ENCODE results near the gene ZAR1L.

Gene ZAR1L

DNA sequence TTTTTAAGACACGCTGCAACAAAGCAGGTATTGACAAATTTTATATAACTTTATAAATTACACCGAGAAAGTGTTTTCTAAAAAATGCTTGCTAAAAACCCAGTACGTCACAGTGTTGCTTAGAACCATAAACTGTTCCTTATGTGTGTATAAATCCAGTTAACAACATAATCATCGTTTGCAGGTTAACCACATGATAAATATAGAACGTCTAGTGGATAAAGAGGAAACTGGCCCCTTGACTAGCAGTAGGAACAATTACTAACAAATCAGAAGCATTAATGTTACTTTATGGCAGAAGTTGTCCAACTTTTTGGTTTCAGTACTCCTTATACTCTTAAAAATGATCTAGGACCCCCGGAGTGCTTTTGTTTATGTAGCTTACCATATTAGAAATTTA lies 1.3 kb upstream of the ZAR1L start:
- H3K79me2 ChIP-seq (ENCODE audit: control insufficient read depth, insufficient read depth, low read length, poor library complexity), result peaks cover 2% of the 10 kb centered on the region
- H3K36me3 ChIP-seq (ENCODE audit: control insufficient read depth in 1 of 2, insufficient read depth in 2 of 2, low read length in 2 of 2), result no peaks in the 10 kb centered on the region
- H2BK12ac ChIP-seq (ENCODE audit: low read length), result no peak overlapping the region
- H4K8ac ChIP-seq (ENCODE audit: low read depth, low read length), result no peak overlapping the region
- H4K12ac ChIP-seq (ENCODE audit: low read depth, low read length), result no peak overlapping the region
- H3K23ac ChIP-seq (ENCODE audit: low read length), result no peak overlapping the region
- DNase-seq, result peak in 1 of 2 donors; percentile 27
- no peaks in the 10 kb centered on the region for H3K27me3 ChIP-seq (ENCODE audit: insufficient read depth, low read length)
- no peak overlapping the region for H2AK5ac ChIP-seq (ENCODE audit: low read length)
- H3K4me3 ChIP-seq (ENCODE audit: low read depth, low read length), result no peak overlapping the region
- no peak overlapping the region for H3K9ac ChIP-seq (ENCODE audit: low read length)
- no peak overlapping the region for H3K14ac ChIP-seq (ENCODE audit: low read length)
- H3K4me1 ChIP-seq (ENCODE audit: control insufficient read depth in 1 of 2, insufficient read depth in 2 of 2, low read length in 2 of 2), result peaks cover 0 to 4% of the 10 kb centered on the region in 2 experiments
- H3K79me1 ChIP-seq (ENCODE audit: low read length), result peaks cover 7% of the 10 kb centered on the region
- H2AFZ ChIP-seq (ENCODE audit: insufficient read depth, low read length, poor library complexity), result no peak overlapping the region
- H3K9me3 ChIP-seq (ENCODE audit: insufficient read depth, low read depth, low read length), result no peaks in the 10 kb centered on the region
- no peak overlapping the region for H3K27ac ChIP-seq (ENCODE audit: low read depth, low read length)
- no CpG with 5 or more reads among the region's 6 CpGs for WGBS (ENCODE audit: extremely low coverage, insufficient coverage, insufficient read length)
- H4K91ac ChIP-seq (ENCODE audit: low read depth, low read length), result no peak overlapping the region
- no peak overlapping the region for H3K18ac ChIP-seq (ENCODE audit: low read length)
- H3K4ac ChIP-seq (ENCODE audit: low read depth, low read length), result no peak overlapping the region
- no peak overlapping the region for H2BK5ac ChIP-seq (ENCODE audit: low read depth, low read length, poor library complexity)
- H2BK120ac ChIP-seq (ENCODE audit: insufficient read depth, low read length, poor library complexity), result no peak overlapping the region
- H3K4me2 ChIP-seq (ENCODE audit: low read length), result peak overlapping the region; percentile 82

DNA sequence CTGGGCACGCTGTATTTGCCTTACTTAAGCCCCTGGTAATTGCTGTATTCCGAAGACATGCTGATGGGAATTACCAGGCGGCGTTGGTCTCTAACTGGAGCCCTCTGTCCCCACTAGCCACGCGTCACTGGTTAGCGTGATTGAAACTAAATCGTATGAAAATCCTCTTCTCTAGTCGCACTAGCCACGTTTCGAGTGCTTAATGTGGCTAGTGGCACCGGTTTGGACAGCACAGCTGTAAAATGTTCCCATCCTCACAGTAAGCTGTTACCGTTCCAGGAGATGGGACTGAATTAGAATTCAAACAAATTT lies 821 bp upstream of the ZAR1L start:
- no peak for DNase-seq
- Histone ChIP-seq H3K27ac (ENCODE audit: low read depth, low read length) (peak overlapping the region; percentile 81), H3K4me2 (ENCODE audit: low read length) (peak overlapping the region; percentile 82), H2AFZ (ENCODE audit: insufficient read depth, low read length, poor library complexity) (peak overlapping the region; percentile 76), H2BK120ac (ENCODE audit: insufficient read depth, low read length, poor library complexity) (peak overlapping the region; percentile 13), H3K9me3 (ENCODE audit: insufficient read depth, low read depth, low read length) (no peaks in the 10 kb centered on the region), H3K36me3 (ENCODE audit: control insufficient read depth in 1 of 2, insufficient read depth in 2 of 2, low read length in 2 of 2) (no peaks in the 10 kb centered on the region), H3K9ac (ENCODE audit: low read length) (peak overlapping the region; percentile 85), H3K4me3 (ENCODE audit: low read depth, low read length) (peak overlapping the region; percentile 91), H4K91ac (ENCODE audit: low read depth, low read length) (no peak overlapping the region), H3K79me2 (ENCODE audit: control insufficient read depth, insufficient read depth, low read length, poor library complexity) (peaks cover 2% of the 10 kb centered on the region), H3K4ac (ENCODE audit: low read depth, low read length) (no peak overlapping the region), H4K8ac (ENCODE audit: low read depth, low read length) (peak overlapping the region; percentile 13), H2BK5ac (ENCODE audit: low read depth, low read length, poor library complexity) (no peak overlapping the region), H4K12ac (ENCODE audit: low read depth, low read length) (peak overlapping the region; percentile 5), H3K23ac (ENCODE audit: low read length) (no peak overlapping the region), H2BK12ac (ENCODE audit: low read length) (no peak overlapping the region), H3K4me1 (ENCODE audit: control insufficient read depth in 1 of 2, insufficient read depth in 2 of 2, low read length in 2 of 2) (peaks cover 0 to 4% of the 10 kb centered on the region in 2 experiments), H3K14ac (ENCODE audit: low read length) (peak overlapping the region; percentile 62), H3K18ac (ENCODE audit: low read length) (peak overlapping the region; percentile 12), H3K27me3 (ENCODE audit: insufficient read depth, low read length) (no peaks in the 10 kb centered on the region), H2AK5ac (ENCODE audit: low read length) (no peak overlapping the region), H3K79me1 (ENCODE audit: low read length) (peaks cover 7% of the 10 kb centered on the region)
- no CpG with 5 or more reads among the region's 13 CpGs for WGBS (ENCODE audit: extremely low coverage, insufficient coverage, insufficient read length)

DNA sequence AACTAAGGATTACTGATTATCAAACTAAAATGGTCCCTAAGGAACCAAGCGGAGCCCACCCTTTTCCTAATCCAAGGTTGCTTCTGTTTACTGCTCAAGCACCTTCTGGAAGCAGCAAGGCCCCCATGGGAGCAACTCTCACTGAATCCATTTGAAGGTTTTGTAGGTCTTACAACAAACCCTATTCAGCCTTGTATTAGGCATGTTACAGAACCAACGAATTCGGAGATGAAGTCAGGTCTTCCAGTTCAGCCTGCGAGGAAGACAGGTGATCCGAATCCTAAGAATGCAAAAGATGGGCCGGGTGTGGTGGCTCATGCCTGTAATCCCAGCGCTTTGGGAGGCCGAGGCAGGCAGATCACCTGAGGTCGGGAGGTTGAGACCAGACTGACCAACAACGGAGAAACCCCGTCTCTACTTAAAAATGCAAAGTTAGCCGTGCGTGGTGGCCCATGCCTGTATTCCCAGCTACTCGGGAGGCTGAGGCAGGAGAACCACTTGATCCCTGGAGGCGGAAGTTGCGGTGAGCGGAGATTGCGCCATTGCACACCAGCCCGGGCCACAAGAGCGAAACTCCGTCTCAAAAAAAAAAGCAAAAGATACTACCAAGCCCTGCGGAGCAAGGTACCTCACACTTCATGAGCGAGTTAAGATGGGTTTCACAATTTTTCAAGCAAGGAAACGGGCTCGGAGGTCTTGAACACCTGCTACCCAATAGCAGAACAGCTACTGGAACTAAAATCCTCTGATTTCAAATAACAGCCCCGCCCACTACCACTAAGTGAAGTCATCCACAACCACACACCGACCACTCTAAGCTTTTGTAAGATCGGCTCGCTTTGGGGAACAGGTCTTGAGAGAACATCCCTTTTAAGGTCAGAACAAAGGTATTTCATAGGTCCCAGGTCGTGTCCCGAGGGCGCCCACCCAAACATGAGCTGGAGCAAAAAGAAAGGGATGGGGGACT lies 609 bp downstream of the ZAR1L start:
- Histone ChIP-seq H3K4me2 (ENCODE audit: low read length) (peak overlapping the region; percentile 82), H3K4ac (ENCODE audit: low read depth, low read length) (no peak overlapping the region), H4K8ac (ENCODE audit: low read depth, low read length) (peak overlapping the region; percentile 84), H3K79me1 (ENCODE audit: low read length) (peaks cover 7% of the 10 kb centered on the region), H3K27ac (ENCODE audit: low read depth, low read length) (peak overlapping the region; percentile 81), H3K9me3 (ENCODE audit: insufficient read depth, low read depth, low read length) (no peaks in the 10 kb centered on the region), H4K12ac (ENCODE audit: low read depth, low read length) (peak overlapping the region; percentile 61), H2BK12ac (ENCODE audit: low read length) (no peak overlapping the region), H3K27me3 (ENCODE audit: insufficient read depth, low read length) (no peaks in the 10 kb centered on the region), H3K9ac (ENCODE audit: low read length) (peak overlapping the region; percentile 84), H2BK5ac (ENCODE audit: low read depth, low read length, poor library complexity) (peak overlapping the region; percentile 18), H2AFZ (ENCODE audit: insufficient read depth, low read length, poor library complexity) (peak overlapping the region; percentile 56), H3K23ac (ENCODE audit: low read length) (no peak overlapping the region), H3K14ac (ENCODE audit: low read length) (peak overlapping the region; percentile 34), H3K4me3 (ENCODE audit: low read depth, low read length) (peak overlapping the region; percentile 91), H3K79me2 (ENCODE audit: control insufficient read depth, insufficient read depth, low read length, poor library complexity) (peaks cover 2% of the 10 kb centered on the region), H4K91ac (ENCODE audit: low read depth, low read length) (peak overlapping the region; percentile 70), H3K36me3 (ENCODE audit: control insufficient read depth in 1 of 2, insufficient read depth in 2 of 2, low read length in 2 of 2) (no peaks in the 10 kb centered on the region), H3K18ac (ENCODE audit: low read length) (peak overlapping the region; percentile 12), H2AK5ac (ENCODE audit: low read length) (no peak overlapping the region), H3K4me1 (ENCODE audit: control insufficient read depth in 1 of 2, insufficient read depth in 2 of 2, low read length in 2 of 2) (peaks cover 0 to 4% of the 10 kb centered on the region in 2 experiments), H2BK120ac (ENCODE audit: insufficient read depth, low read length, poor library complexity) (peak overlapping the region; percentile 24)
- WGBS (ENCODE audit: extremely low coverage, insufficient coverage, insufficient read length), result no CpG with 5 or more reads among the region's 32 CpGs
- peak; percentile 62 to 70 for DNase-seq

DNA sequence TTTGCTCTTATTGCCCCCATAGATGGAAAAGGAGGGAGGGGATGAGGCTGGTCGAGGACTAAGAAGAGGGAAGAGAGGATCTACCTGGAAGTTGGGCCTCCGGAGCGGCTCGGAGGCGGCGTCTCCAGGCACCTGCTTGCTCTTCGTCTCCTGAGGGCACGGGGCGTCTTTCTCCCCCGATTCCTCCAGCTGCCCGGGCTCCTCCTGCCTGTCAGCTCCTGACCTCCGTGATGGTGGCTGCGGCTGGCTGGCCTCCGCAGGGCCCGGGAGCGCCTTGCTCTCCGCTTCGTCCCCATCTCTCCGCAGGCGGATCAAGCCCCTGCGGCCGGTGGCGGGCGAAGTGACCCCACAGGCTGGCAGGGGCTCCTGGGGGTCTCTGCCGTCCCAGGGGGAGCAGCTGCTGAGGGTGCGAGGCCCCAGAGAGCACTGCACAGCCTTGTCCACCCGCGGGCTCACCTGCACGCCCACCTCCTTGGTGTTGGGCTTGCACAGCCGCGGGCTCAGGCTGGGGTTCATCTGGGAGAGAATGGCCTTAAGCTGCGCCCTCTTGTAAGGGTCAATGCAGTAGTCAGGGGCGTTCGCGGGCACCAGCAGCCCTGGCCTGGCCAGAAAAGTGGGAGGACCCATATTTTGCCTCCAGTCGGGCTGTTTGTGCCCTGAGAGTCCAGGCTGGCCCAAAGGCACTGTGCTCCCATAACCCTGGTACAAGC lies 3.8 kb downstream of the ZAR1L start:
- H4K12ac ChIP-seq (ENCODE audit: low read depth, low read length), result no peak overlapping the region
- H3K18ac ChIP-seq (ENCODE audit: low read length), result no peak overlapping the region
- no peak overlapping the region for H2AK5ac ChIP-seq (ENCODE audit: low read length)
- H4K8ac ChIP-seq (ENCODE audit: low read depth, low read length), result no peak overlapping the region
- H2BK120ac ChIP-seq (ENCODE audit: insufficient read depth, low read length, poor library complexity), result no peak overlapping the region
- no peak overlapping the region for H3K9ac ChIP-seq (ENCODE audit: low read length)
- H2AFZ ChIP-seq (ENCODE audit: insufficient read depth, low read length, poor library complexity), result no peak overlapping the region
- WGBS (ENCODE audit: extremely low coverage, insufficient coverage, insufficient read length), result no CpG with 5 or more reads among the region's 36 CpGs
- no peak overlapping the region for H2BK12ac ChIP-seq (ENCODE audit: low read length)
- H3K9me3 ChIP-seq (ENCODE audit: insufficient read depth, low read depth, low read length), result no peaks in the 10 kb centered on the region
- H3K4me2 ChIP-seq (ENCODE audit: low read length), result no peak overlapping the region
- H3K4me3 ChIP-seq (ENCODE audit: low read depth, low read length), result no peak overlapping the region
- no peaks in the 10 kb centered on the region for H3K27me3 ChIP-seq (ENCODE audit: insufficient read depth, low read length)
- H2BK5ac ChIP-seq (ENCODE audit: low read depth, low read length, poor library complexity), result no peak overlapping the region
- no peak overlapping the region for H3K4ac ChIP-seq (ENCODE audit: low read depth, low read length)
- no peaks in the 10 kb centered on the region for H3K36me3 ChIP-seq (ENCODE audit: control insufficient read depth in 1 of 2, insufficient read depth in 2 of 2, low read length in 2 of 2)
- DNase-seq, result no peak
- no peak overlapping the region for H4K91ac ChIP-seq (ENCODE audit: low read depth, low read length)
- peaks cover 2% of the 10 kb centered on the region for H3K79me2 ChIP-seq (ENCODE audit: control insufficient read depth, insufficient read depth, low read length, poor library complexity)
- no peak overlapping the region for H3K14ac ChIP-seq (ENCODE audit: low read length)
- peaks cover 0 to 4% of the 10 kb centered on the region in 2 experiments for H3K4me1 ChIP-seq (ENCODE audit: control insufficient read depth in 1 of 2, insufficient read depth in 2 of 2, low read length in 2 of 2)
- H3K23ac ChIP-seq (ENCODE audit: low read length), result no peak overlapping the region
- H3K27ac ChIP-seq (ENCODE audit: low read depth, low read length), result no peak overlapping the region
- peaks cover 7% of the 10 kb centered on the region for H3K79me1 ChIP-seq (ENCODE audit: low read length)
